Measurements from ENCODE around the gene PTPRJ. TPM values are rescaled to one million over a fixed set of nuclear protein-coding genes. Genes with fewer than 3 reads are reported as not detected.

The PTPRJ gene
- total RNA-seq, 2 donors from 2014 or later = 60.7 to 83.3 TPM

- no peak for DNase-seq (ENCODE audit: low spot score)
- Mint-ChIP-seq H3K4me1 (ENCODE audit: low read depth in 2 of 2) (peaks cover 5 to 23% of the 10 kb centered on the region in 2 donors), H3K27me3 (no peaks in the 10 kb centered on the region), H3K9me3 (no peaks in the 10 kb centered on the region), H3K36me3 (peaks cover 26% of the 10 kb centered on the region), H3K4me3 (no peak overlapping the region), H3K27ac (peak overlapping the region in 1 of 2 donors; percentile 23)
- ATAC-seq = no peak
Measured at GRCh38 chr11:48141475-48142122, 161.2 kb downstream of the PTPRJ start.

GRCh38 chr11:48142889-48143288 lies 162.5 kb downstream of the PTPRJ start:
- DNase-seq (ENCODE audit: low spot score) = no peak
- Mint-ChIP-seq H3K9me3 (no peaks in the 10 kb centered on the region), H3K27ac (peak overlapping the region in 1 of 2 donors; percentile 63), H3K27me3 (no peaks in the 10 kb centered on the region), H3K36me3 (peaks cover 22% of the 10 kb centered on the region), H3K4me3 (no peak overlapping the region), H3K4me1 (ENCODE audit: low read depth in 2 of 2) (peaks cover 8 to 21% of the 10 kb centered on the region in 2 donors)
- ATAC-seq = no peak

GRCh38 chr11:48148749-48149148 lies 168.4 kb downstream of the PTPRJ start:
- Mint-ChIP-seq H3K9me3 (peaks cover 4% of the 10 kb centered on the region), H3K4me3 (no peak overlapping the region), H3K4me1 (ENCODE audit: low read depth in 2 of 2) (peaks cover 4 to 13% of the 10 kb centered on the region in 2 donors), H3K27me3 (no peaks in the 10 kb centered on the region), H3K36me3 (peaks cover 45% of the 10 kb centered on the region), H3K27ac (no peak overlapping the region)
- no peak for DNase-seq (ENCODE audit: low spot score)
- no peak for ATAC-seq

GRCh38 chr11:48150213-48150612 lies 169.9 kb downstream of the PTPRJ start:
- ATAC-seq (no peak), DNase-seq (ENCODE audit: low spot score) (no peak)
- peaks cover 4 to 11% of the 10 kb centered on the region in 2 donors for H3K4me1 Mint-ChIP-seq (ENCODE audit: low read depth in 2 of 2)
- peaks cover 4% of the 10 kb centered on the region for H3K9me3 Mint-ChIP-seq
- H3K27ac Mint-ChIP-seq = no peak overlapping the region
- peaks cover 52% of the 10 kb centered on the region for H3K36me3 Mint-ChIP-seq
- H3K27me3 Mint-ChIP-seq = no peaks in the 10 kb centered on the region
- no peak overlapping the region for H3K4me3 Mint-ChIP-seq

- DNase-seq (ENCODE audit: low spot score) (no peak), ATAC-seq (no peak)
- H3K36me3 Mint-ChIP-seq = peaks cover 46% of the 10 kb centered on the region
- no peak overlapping the region for H3K27ac Mint-ChIP-seq
- H3K27me3 Mint-ChIP-seq = no peaks in the 10 kb centered on the region
- peaks cover 4% of the 10 kb centered on the region for H3K9me3 Mint-ChIP-seq
- peaks cover 0 to 8% of the 10 kb centered on the region in 2 donors for H3K4me1 Mint-ChIP-seq (ENCODE audit: low read depth in 2 of 2)
- no peak overlapping the region for H3K4me3 Mint-ChIP-seq
Measured at GRCh38 chr11:48154151-48154550, 173.8 kb downstream of the PTPRJ start.

GRCh38 chr11:48161951-48162884 lies 181.9 kb downstream of the PTPRJ start:
- Mint-ChIP-seq H3K27ac (peak overlapping the region; percentile 9 to 45), H3K36me3 (peaks cover 17% of the 10 kb centered on the region), H3K4me1 (ENCODE audit: low read depth in 2 of 2) (peaks cover 6 to 8% of the 10 kb centered on the region in 2 donors), H3K27me3 (no peaks in the 10 kb centered on the region), H3K4me3 (no peak overlapping the region), H3K9me3 (no peaks in the 10 kb centered on the region)
- no peak for ATAC-seq
- no peak for DNase-seq (ENCODE audit: low spot score)

GRCh38 chr11:48162885-48163268 lies 182.5 kb downstream of the PTPRJ start:
- H3K4me3 Mint-ChIP-seq = no peak overlapping the region
- DNase-seq (ENCODE audit: low spot score) (no peak), ATAC-seq (no peak)
- peaks cover 6% of the 10 kb centered on the region in 2 donors for H3K4me1 Mint-ChIP-seq (ENCODE audit: low read depth in 2 of 2)
- H3K36me3 Mint-ChIP-seq = peaks cover 22% of the 10 kb centered on the region
- no peaks in the 10 kb centered on the region for H3K9me3 Mint-ChIP-seq
- H3K27ac Mint-ChIP-seq = peak overlapping the region; percentile 9 to 45
- no peaks in the 10 kb centered on the region for H3K27me3 Mint-ChIP-seq

- Mint-ChIP-seq H3K27ac (peak overlapping the region in 1 of 2 donors; percentile 9), H3K4me3 (no peak overlapping the region), H3K27me3 (no peaks in the 10 kb centered on the region), H3K9me3 (no peaks in the 10 kb centered on the region), H3K36me3 (peaks cover 26% of the 10 kb centered on the region), H3K4me1 (ENCODE audit: low read depth in 2 of 2) (peaks cover 6% of the 10 kb centered on the region in 2 donors)
- DNase-seq (ENCODE audit: low spot score) (no peak), ATAC-seq (no peak)
Measured at GRCh38 chr11:48163360-48164100, 183.2 kb downstream of the PTPRJ start.

GRCh38 chr11:48164836-48165235 lies 184.5 kb downstream of the PTPRJ start:
- no peak for DNase-seq (ENCODE audit: low spot score)
- Mint-ChIP-seq H3K27me3 (no peaks in the 10 kb centered on the region), H3K4me1 (ENCODE audit: low read depth in 2 of 2) (peaks cover 6 to 11% of the 10 kb centered on the region in 2 donors), H3K36me3 (peaks cover 31% of the 10 kb centered on the region), H3K4me3 (no peak overlapping the region), H3K9me3 (no peaks in the 10 kb centered on the region), H3K27ac (no peak overlapping the region)
- ATAC-seq = no peak

- no peaks in the 10 kb centered on the region for H3K27me3 Mint-ChIP-seq
Measured at GRCh38 chr11:48165426-48165825, 185.1 kb downstream of the PTPRJ start.

GRCh38 chr11:48167380-48167779 lies 187.0 kb downstream of the PTPRJ start:
- Mint-ChIP-seq H3K9me3 (no peaks in the 10 kb centered on the region), H3K36me3 (peaks cover 31% of the 10 kb centered on the region), H3K27ac (no peak overlapping the region), H3K4me3 (no peak overlapping the region), H3K4me1 (ENCODE audit: low read depth in 2 of 2) (peaks cover 11 to 20% of the 10 kb centered on the region in 2 donors), H3K27me3 (no peaks in the 10 kb centered on the region)
- ATAC-seq (no peak), DNase-seq (ENCODE audit: low spot score) (no peak)

More at GRCh38 chr11:48165426-48165825, 185.1 kb downstream of the PTPRJ start:
- Mint-ChIP-seq H3K4me1 (ENCODE audit: low read depth in 2 of 2) (peaks cover 6 to 11% of the 10 kb centered on the region in 2 donors), H3K27ac (no peak overlapping the region), H3K9me3 (no peaks in the 10 kb centered on the region), H3K4me3 (no peak overlapping the region), H3K36me3 (peaks cover 31% of the 10 kb centered on the region)
- ATAC-seq (no peak), DNase-seq (ENCODE audit: low spot score) (no peak)

GRCh38 chr11:48168815-48169214 lies 188.5 kb downstream of the PTPRJ start:
- DNase-seq (ENCODE audit: low spot score) (no peak), ATAC-seq (no peak)
- peaks cover 6 to 20% of the 10 kb centered on the region in 2 donors for H3K4me1 Mint-ChIP-seq (ENCODE audit: low read depth in 2 of 2)
- H3K27me3 Mint-ChIP-seq = no peaks in the 10 kb centered on the region
- no peaks in the 10 kb centered on the region for H3K9me3 Mint-ChIP-seq
- H3K4me3 Mint-ChIP-seq = no peak overlapping the region
- H3K36me3 Mint-ChIP-seq = peaks cover 22% of the 10 kb centered on the region
- H3K27ac Mint-ChIP-seq = peak overlapping the region in 1 of 2 donors; percentile 47

GRCh38 chr11:48169259-48169658 lies 188.9 kb downstream of the PTPRJ start:
- DNase-seq (ENCODE audit: low spot score) = no peak
- H3K27me3 Mint-ChIP-seq = no peaks in the 10 kb centered on the region
- no peak overlapping the region for H3K4me3 Mint-ChIP-seq
- H3K9me3 Mint-ChIP-seq = no peaks in the 10 kb centered on the region
- peak overlapping the region in 1 of 2 donors; percentile 47 for H3K27ac Mint-ChIP-seq
- peaks cover 18% of the 10 kb centered on the region for H3K36me3 Mint-ChIP-seq
- ATAC-seq = no peak
- H3K4me1 Mint-ChIP-seq (ENCODE audit: low read depth in 2 of 2) = peaks cover 6 to 20% of the 10 kb centered on the region in 2 donors
